GM12875 (cell line): ENCODE data around the gene PDLIM7.
A peak's percentile ranks its signal among the peaks of the same experiment; 100 is the strongest.

Experiments used
- H3K4me3 ChIP-seq: one replicate; pipeline ENCODE4 v1.5.1; 2011; ENCODE audit warnings: low read depth, low read length, control low read depth
- CTCF ChIP-seq: IDR thresholded peaks from 2 replicates; pipeline ENCODE4 v1.5.1; 2011; ENCODE audit warnings: low read depth, mild to moderate bottlenecking, control low read depth, inconsistent platforms, low read length, moderate library complexity, borderline replicate concordance; ENCODE audit not compliant: insufficient read depth

PDLIM7 gene

GRCh38 chr5:177524539-177524900 is 27.1 kb upstream of the PDLIM7 start:
- H3K4me3 ChIP-seq = no peak overlapping the region
- TF ChIP-seq CTCF = no peak

- TF ChIP-seq CTCF = no peak
- H3K4me3 ChIP-seq = no peak overlapping the region
Measured at GRCh38 chr5:177523711-177524538, 26.5 kb upstream of the PDLIM7 start.

- 0 out of 2 replicates have a peak, but pooled peaks have one; percentile 5 for TF ChIP-seq CTCF
- H3K4me3 ChIP-seq = no peak overlapping the region
Measured at GRCh38 chr5:177520916-177521513, 23.6 kb upstream of the PDLIM7 start.

GRCh38 chr5:177520271-177520670 is 22.9 kb upstream of the PDLIM7 start:
- H3K4me3 ChIP-seq = no peak overlapping the region
- TF ChIP-seq CTCF = no peak

GRCh38 chr5:177519463-177520235 is 22.2 kb upstream of the PDLIM7 start:
- no peak for TF ChIP-seq CTCF
- H3K4me3 ChIP-seq = no peak overlapping the region

- peak within 1 kb of the TSS; percentile 91 for H3K4me3 ChIP-seq
- no peak for TF ChIP-seq CTCF
Measured at GRCh38 chr5:177516601-177517568, 19.5 kb upstream of the PDLIM7 start, which contains the start of gene DDX41. Gene DDX41, minus strand, starts transcription at chr5:177516961. Its CDS starts 16 bp downstream, at chr5:177516945.
